HepG2 (cell line): ENCODE measurements around the gene SEMA6B. TPM values are rescaled to one million over a fixed set of nuclear protein-coding genes. Genes with fewer than 3 reads are reported as not detected.
A peak's percentile ranks its signal among the peaks of the same experiment; 100 is the strongest.

Experiments
- AFF4 ChIP-seq: sonication (generic); formaldehyde crosslinking; IDR thresholded peaks from 2 replicates; pipeline ENCODE4 v1.4.0; 2020; ENCODE audit warnings: missing genetic modification reagents
- ATF1 ChIP-seq: IDR thresholded peaks from 2 replicates; pipeline ENCODE4 v1.6.1; 2016; ENCODE audit warnings: mild to moderate bottlenecking, control low read depth
- FOXM1 ChIP-seq: sonication (generic); formaldehyde crosslinking; IDR thresholded peaks from 2 replicates; pipeline ENCODE4 v1.5.0; 2020; ENCODE audit warnings: missing genetic modification reagents
- HDAC6 ChIP-seq: fragments of 200-600 bp; sonication (generic); IDR thresholded peaks from 2 replicates; pipeline ENCODE4 v1.7.0; 2017; ENCODE audit warnings: mild to moderate bottlenecking, antibody characterized with exemption, low read length, low read depth
- PREB ChIP-seq: sonication (generic); formaldehyde crosslinking; IDR thresholded peaks from 2 replicates; pipeline ENCODE4 v1.4.0; 2020; ENCODE audit warnings: missing genetic modification reagents
- RNF2 ChIP-seq: fragments of 450-650 bp; conservative IDR thresholded peaks from 2 replicates; pipeline ENCODE4 v1.6.1; 2016; ENCODE audit warnings: low read depth
- SMAD3 ChIP-seq: sonication (generic); formaldehyde crosslinking; IDR thresholded peaks from 2 replicates; pipeline ENCODE4 v1.4.0; 2020; ENCODE audit warnings: missing genetic modification reagents
- UBTF ChIP-seq: sonication (generic); formaldehyde crosslinking; IDR thresholded peaks from 2 replicates; pipeline ENCODE4 v1.4.0; 2020; ENCODE audit warnings: mild to moderate bottlenecking, missing genetic modification reagents
- ZBTB38 ChIP-seq: sonication (generic); formaldehyde crosslinking; IDR thresholded peaks from 2 replicates; pipeline ENCODE4 v1.5.1; 2020; ENCODE audit warnings: mild to moderate bottlenecking, missing genetic modification reagents
- ZNF512 ChIP-seq: sonication (generic); formaldehyde crosslinking; IDR thresholded peaks from 2 replicates; pipeline ENCODE4 v1.4.0; 2020; ENCODE audit warnings: mild to moderate bottlenecking, missing genetic modification reagents
- ZNF652 ChIP-seq: IDR thresholded peaks from 2 replicates; pipeline ENCODE4 v1.6.1; 2016; ENCODE audit warnings: low read depth, borderline replicate concordance
- ZNF781 ChIP-seq: sonication (generic); formaldehyde crosslinking; IDR thresholded peaks from 2 replicates; pipeline ENCODE4 v1.5.1; 2020; ENCODE audit warnings: borderline replicate concordance, mild to moderate bottlenecking, missing genetic modification reagents; ENCODE audit errors: not compliant biosample characterization
- polyA plus RNA-seq, 8 experiments: library from polyadenylated mRNA; depleted of rRNA in 3 of 8; stranded (reverse) in 7 of 8; unstranded in 1 of 8; fragments of >200 nt; fragmentation: Illumina TruSeq in 4 of 8; extraction: Trizol in 4 of 8; gene quantifications; 2 replicates each; pipeline versions ENCODE4 v1.2.1 to v1.2.3, GENCODE V29; 2011 to 2016; ENCODE audit warnings: low read depth in 4 of 8, missing spikeins in 1 of 8, mixed read lengths in 1 of 8; ENCODE audit not compliant: insufficient read depth in 1 of 8
- total RNA-seq, 5 experiments: library from RNA; depleted of rRNA; stranded (reverse); fragments of >200 nt; fragmentation: Illumina TruSeq; extraction: Trizol; gene quantifications; 2 replicates each; pipeline ENCODE4 v1.2.3, GENCODE V29; 2016; ENCODE audit warnings: low read depth in 1 of 5
- TF ChIP-seq, protein P1 (sequence below): sonication (generic); formaldehyde crosslinking; IDR thresholded peaks from 2 replicates; pipeline ENCODE4 v1.4.0; 2020; ENCODE audit warnings: low read depth, missing genetic modification reagents
- TF ChIP-seq, protein P2 (sequence below): sonication (generic); formaldehyde crosslinking; IDR thresholded peaks from 2 replicates; pipeline ENCODE4 v1.4.0; 2020; ENCODE audit warnings: low read depth, mild to moderate bottlenecking, missing genetic modification reagents

SEMA6B gene
- total and polyA plus RNA-seq, 2 of the 13 experiments (the other 11 are each of a cell fraction or from before 2014, with no cell fraction given): 45.5 to 67.1 TPM

GRCh38 chr19:4583961-4584669 is 24.6 kb upstream of the SEMA6B start (continued):
- TF ChIP-seq, protein P1, sequence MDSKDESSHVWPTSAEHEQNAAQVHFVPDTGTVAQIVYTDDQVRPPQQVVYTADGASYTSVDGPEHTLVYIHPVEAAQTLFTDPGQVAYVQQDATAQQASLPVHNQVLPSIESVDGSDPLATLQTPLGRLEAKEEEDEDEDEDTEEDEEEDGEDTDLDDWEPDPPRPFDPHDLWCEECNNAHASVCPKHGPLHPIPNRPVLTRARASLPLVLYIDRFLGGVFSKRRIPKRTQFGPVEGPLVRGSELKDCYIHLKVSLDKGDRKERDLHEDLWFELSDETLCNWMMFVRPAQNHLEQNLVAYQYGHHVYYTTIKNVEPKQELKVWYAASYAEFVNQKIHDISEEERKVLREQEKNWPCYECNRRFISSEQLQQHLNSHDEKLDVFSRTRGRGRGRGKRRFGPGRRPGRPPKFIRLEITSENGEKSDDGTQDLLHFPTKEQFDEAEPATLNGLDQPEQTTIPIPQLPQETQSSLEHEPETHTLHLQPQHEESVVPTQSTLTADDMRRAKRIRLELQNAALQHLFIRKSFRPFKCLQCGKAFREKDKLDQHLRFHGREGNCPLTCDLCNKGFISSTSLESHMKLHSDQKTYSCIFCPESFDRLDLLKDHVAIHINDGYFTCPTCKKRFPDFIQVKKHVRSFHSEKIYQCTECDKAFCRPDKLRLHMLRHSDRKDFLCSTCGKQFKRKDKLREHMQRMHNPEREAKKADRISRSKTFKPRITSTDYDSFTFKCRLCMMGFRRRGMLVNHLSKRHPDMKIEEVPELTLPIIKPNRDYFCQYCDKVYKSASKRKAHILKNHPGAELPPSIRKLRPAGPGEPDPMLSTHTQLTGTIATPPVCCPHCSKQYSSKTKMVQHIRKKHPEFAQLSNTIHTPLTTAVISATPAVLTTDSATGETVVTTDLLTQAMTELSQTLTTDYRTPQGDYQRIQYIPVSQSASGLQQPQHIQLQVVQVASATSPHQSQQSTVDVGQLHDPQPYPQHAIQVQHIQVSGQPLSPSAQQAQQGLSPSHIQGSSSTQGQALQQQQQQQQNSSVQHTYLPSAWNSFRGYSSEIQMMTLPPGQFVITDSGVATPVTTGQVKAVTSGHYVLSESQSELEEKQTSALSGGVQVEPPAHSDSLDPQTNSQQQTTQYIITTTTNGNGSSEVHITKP: 0 out of 2 replicates have a peak, but pooled peaks have one; percentile 17
- no peak for TF ChIP-seq ATF1 (CRISPR knock-in tag)
- TF ChIP-seq AFF4 (CRISPR knock-in tag): no peak
- no peak for TF ChIP-seq HDAC6
- TF ChIP-seq ZNF512 (CRISPR knock-in tag): no peak
- TF ChIP-seq ZNF781: no peak
- TF ChIP-seq ZBTB38 (CRISPR knock-in tag): 0 out of 2 replicates have a peak, but pooled peaks have one; percentile 61
- no peak for TF ChIP-seq RNF2
- TF ChIP-seq SMAD3 (CRISPR knock-in tag): 0 out of 2 replicates have a peak, but pooled peaks have one; percentile 24
- no peak for TF ChIP-seq ZNF652 (CRISPR knock-in tag)
- TF ChIP-seq PREB (CRISPR knock-in tag): no peak
- no peak for TF ChIP-seq FOXM1 (CRISPR knock-in tag)
- peak; percentile 78 for TF ChIP-seq UBTF (CRISPR knock-in tag)
- TF ChIP-seq, protein P2, sequence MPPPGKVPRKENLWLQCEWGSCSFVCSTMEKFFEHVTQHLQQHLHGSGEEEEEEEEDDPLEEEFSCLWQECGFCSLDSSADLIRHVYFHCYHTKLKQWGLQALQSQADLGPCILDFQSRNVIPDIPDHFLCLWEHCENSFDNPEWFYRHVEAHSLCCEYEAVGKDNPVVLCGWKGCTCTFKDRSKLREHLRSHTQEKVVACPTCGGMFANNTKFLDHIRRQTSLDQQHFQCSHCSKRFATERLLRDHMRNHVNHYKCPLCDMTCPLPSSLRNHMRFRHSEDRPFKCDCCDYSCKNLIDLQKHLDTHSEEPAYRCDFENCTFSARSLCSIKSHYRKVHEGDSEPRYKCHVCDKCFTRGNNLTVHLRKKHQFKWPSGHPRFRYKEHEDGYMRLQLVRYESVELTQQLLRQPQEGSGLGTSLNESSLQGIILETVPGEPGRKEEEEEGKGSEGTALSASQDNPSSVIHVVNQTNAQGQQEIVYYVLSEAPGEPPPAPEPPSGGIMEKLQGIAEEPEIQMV (CRISPR knock-in tag): peak; percentile 63; the same call in 1 of the 2 replicates
